C4-2B (cell line): ENCODE results near the gene GRID1.

Experiments used
- ZFX ChIP-seq: fragments of 450-650 bp; IDR thresholded peaks from 2 replicates; pipeline ENCODE4 v1.6.1; 2017
- TF ChIP-seq, protein P1 (sequence below): fragments of 450-650 bp; conservative IDR thresholded peaks from 2 replicates; pipeline ENCODE4 v1.5.1; 2017; ENCODE audit warnings: mild to moderate bottlenecking

DNA sequence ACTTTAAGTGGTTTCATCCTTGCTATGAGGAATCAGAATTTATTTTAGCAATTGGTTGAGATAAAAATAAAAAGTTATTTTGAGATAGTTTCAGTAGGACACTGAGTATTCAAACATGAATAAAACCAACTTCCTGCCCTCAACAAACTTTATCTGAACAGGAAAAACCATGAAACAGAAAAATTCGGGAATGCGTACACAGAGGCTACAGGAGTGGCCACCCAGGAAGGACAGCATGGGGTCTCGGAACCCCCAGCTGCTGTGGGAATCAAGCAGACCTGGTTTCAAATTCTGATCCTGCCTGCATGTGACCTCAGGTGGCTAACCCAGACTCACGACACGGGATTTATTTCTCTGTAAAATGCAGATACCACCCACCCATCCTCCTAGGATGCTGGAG is 49.0 kb upstream of the GRID1 start:
- TF ChIP-seq, protein P1, sequence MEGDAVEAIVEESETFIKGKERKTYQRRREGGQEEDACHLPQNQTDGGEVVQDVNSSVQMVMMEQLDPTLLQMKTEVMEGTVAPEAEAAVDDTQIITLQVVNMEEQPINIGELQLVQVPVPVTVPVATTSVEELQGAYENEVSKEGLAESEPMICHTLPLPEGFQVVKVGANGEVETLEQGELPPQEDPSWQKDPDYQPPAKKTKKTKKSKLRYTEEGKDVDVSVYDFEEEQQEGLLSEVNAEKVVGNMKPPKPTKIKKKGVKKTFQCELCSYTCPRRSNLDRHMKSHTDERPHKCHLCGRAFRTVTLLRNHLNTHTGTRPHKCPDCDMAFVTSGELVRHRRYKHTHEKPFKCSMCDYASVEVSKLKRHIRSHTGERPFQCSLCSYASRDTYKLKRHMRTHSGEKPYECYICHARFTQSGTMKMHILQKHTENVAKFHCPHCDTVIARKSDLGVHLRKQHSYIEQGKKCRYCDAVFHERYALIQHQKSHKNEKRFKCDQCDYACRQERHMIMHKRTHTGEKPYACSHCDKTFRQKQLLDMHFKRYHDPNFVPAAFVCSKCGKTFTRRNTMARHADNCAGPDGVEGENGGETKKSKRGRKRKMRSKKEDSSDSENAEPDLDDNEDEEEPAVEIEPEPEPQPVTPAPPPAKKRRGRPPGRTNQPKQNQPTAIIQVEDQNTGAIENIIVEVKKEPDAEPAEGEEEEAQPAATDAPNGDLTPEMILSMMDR = no peak
- TF ChIP-seq ZFX = no peak
